T-cell (primary cell): ENCODE data around the gene IKBKG. TPM values are rescaled to one million over a fixed set of nuclear protein-coding genes. Genes with fewer than 3 reads are reported as not detected.
"Not testable (repeated sequence)": the region's sequence is repeated elsewhere in the genome, so short reads cannot be mapped to it uniquely, and the experiment has no call there.

Source experiments
- ATAC-seq, 4 experiments: fragments of 200-7000 bp in 3 of 4; fragments of 150-1000 bp in 1 of 4; cut with Tn5 transposase; replicated peaks in 1 of 4; 1 replicate in 3 of 4; 2 replicates in 1 of 4; pipeline ENCODE4 v1.10.0; 2021; ENCODE audit warnings: moderate library complexity in 3 of 4, mild to moderate bottlenecking in 2 of 4, moderate number of reproducible peaks in 1 of 4
- CTCF ChIA-PET, 2 donors: fragments of 300-600 bp; sonication (Branson Sonifier 250); formaldehyde crosslinking; loops; one replicate each; lab custom pipeline; 2022; ENCODE audit warnings: antibody characterized with exemption in 2 of 2; lab: Charles Lee
- POLR2A ChIA-PET, 2 donors: fragments of 300-600 bp; sonication (Branson Sonifier 250); formaldehyde crosslinking; loops; one replicate each; lab custom pipeline; 2022; ENCODE audit warnings: antibody characterized with exemption in 2 of 2; lab: Charles Lee
- DNase-seq, 35 experiments: peaks; one replicate each; pipeline versions ENCODE4 v3.0.0 to v3.0.0-alpha.2; 2013 to 2023
- H3K27ac ChIP-seq: one replicate; pipeline ENCODE4 v1.5.1; 2013; ENCODE audit warnings: low read length
- H3K27me3 ChIP-seq, 2 experiments: replicated peaks in 1 of 2; 1 replicate in 1 of 2; 2 replicates in 1 of 2; pipeline versions ENCODE4 v1.6.1 to v1.7.0; 2013; ENCODE audit warnings: low read length in 1 of 2, mixed read lengths in 1 of 2; ENCODE audit not compliant: control insufficient read depth in 2 of 2, insufficient read depth in 2 of 2; ENCODE audit errors: extremely low read depth in 1 of 2
- H3K36me3 ChIP-seq, 2 donors: 1 replicate in 1 of 2; 2 replicates in 1 of 2; pipeline versions ENCODE4 v1.6.1 to v1.7.0; 2013; ENCODE audit warnings: low read length in 1 of 2; ENCODE audit not compliant: control insufficient read depth in 2 of 2, insufficient read depth in 1 of 2; ENCODE audit errors: extremely low read depth in 1 of 2
- H3K4me1 ChIP-seq, 2 experiments: 1 replicate in 1 of 2; 2 replicates in 1 of 2; pipeline versions ENCODE4 v1.6.1 to v1.7.0; 2013; ENCODE audit warnings: low read length in 2 of 2, mixed read lengths in 1 of 2; ENCODE audit not compliant: insufficient read depth in 2 of 2, control insufficient read depth in 1 of 2; ENCODE audit errors: extremely low read depth in 1 of 2
- H3K4me3 ChIP-seq, 2 donors: 1 replicate in 1 of 2; 2 replicates in 1 of 2; pipeline versions ENCODE4 v1.5.1 to v1.7.0; 2013; ENCODE audit warnings: mild to moderate bottlenecking in 2 of 2, low read length in 1 of 2, moderate library complexity in 1 of 2; ENCODE audit not compliant: control insufficient read depth in 1 of 2; ENCODE audit errors: extremely low read depth in 1 of 2
- H3K9me3 ChIP-seq: 2 replicates; pipeline ENCODE4 v1.7.0; 2013
- H3K27ac Mint-ChIP-seq, 2 donors: one replicate each; pipeline ENCODE4 v1.8.0; 2020 to 2021; ENCODE audit warnings: mild to moderate bottlenecking in 2 of 2, mixed read lengths in 2 of 2
- H3K27me3 Mint-ChIP-seq, 2 donors: one replicate each; pipeline ENCODE4 v1.8.0; 2021 to 2022; ENCODE audit warnings: mixed read lengths in 2 of 2
- H3K36me3 Mint-ChIP-seq: one replicate; pipeline ENCODE4 v1.8.0; 2021; ENCODE audit warnings: mixed read lengths
- H3K4me1 Mint-ChIP-seq, 3 donors: one replicate each; pipeline ENCODE4 v1.8.0; 2020 to 2022; ENCODE audit warnings: mixed read lengths in 3 of 3, mild to moderate bottlenecking in 1 of 3
- H3K4me3 Mint-ChIP-seq, 3 donors: one replicate each; pipeline ENCODE4 v1.8.0; 2020 to 2022; ENCODE audit warnings: mild to moderate bottlenecking in 3 of 3, mixed read lengths in 3 of 3, moderate library complexity in 3 of 3
- H3K9me3 Mint-ChIP-seq, 3 donors: one replicate each; pipeline ENCODE4 v1.8.0; 2020 to 2022; ENCODE audit warnings: mixed read lengths in 3 of 3
- WGBS: methylation state at CpG from one replicate; pipeline ENCODE4 v1.1.5; 2013; ENCODE audit warnings: missing lambda C conversion rate; ENCODE audit not compliant: insufficient coverage; 5-methylcytosine and 5-hydroxymethylcytosine counted together
- total RNA-seq, 35 experiments: library from RNA in 6 of 35; stranded (reverse) in 6 of 35; fragments of 120-200 nt in 1 of 35; gene quantifications; one replicate each; pipeline versions ENCODE4 v1.2.1 to v1.2.4 and lab custom pipeline; 2013 to 2026

The IKBKG gene
- total RNA-seq, 5 donors from 2014 or later (not counting 1 experiment from before 2014, with no cell fraction given), result 32.4 to 59.1 (median 54.0) TPM

DNA sequence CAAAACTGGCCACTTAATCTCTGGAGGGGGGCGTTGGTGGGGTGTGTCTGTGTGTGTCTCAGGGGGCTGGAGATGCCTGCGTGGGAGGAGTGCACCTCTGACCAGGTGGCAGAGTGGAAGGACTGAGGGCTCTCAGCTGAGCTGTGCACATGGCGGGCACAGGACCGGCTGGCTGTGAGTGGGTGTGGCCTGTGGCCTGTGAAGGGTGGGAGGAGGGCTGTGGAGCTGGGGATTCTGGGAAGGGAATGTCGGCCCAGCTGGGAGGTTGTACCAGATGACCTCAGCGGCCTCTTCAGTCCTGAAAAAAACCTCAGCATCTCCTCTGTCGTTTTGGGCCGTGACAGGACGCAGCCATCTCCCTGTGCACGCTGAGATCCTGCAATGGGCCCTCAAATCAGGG, 14.9 kb downstream of the IKBKG start:
- ATAC-seq, H3K36me3 Mint-ChIP-seq, H3K9me3 Mint-ChIP-seq, H3K27ac ChIP-seq, CTCF ChIA-PET, POLR2A ChIA-PET, H3K27me3 Mint-ChIP-seq, H3K27ac Mint-ChIP-seq, H3K36me3 ChIP-seq, H3K9me3 ChIP-seq, H3K4me1 ChIP-seq, DNase-seq, H3K4me3 Mint-ChIP-seq, H3K4me3 ChIP-seq, H3K4me1 Mint-ChIP-seq, H3K27me3 ChIP-seq: not testable (repeated sequence)
- WGBS, result no CpG with 5 or more reads among the region's 10 CpGs

DNA sequence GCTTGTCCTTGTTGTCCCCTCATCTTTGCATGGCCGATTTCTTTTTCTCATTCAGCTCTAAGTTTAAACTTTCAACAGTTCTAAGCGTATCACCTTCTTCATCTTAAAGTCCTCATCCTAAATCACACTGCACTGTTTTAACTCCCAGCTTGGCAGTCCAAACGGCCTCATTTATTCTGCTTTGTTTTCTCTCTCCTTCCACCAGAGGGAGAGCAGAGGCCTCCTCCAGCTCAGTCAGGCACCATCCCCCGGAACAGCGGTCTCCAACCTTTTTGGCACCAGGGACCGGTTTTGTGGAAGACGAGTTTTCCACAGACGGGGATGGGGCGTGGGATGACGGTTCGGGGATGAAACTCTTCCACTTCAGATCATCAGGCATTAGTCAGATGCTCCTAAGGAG, 22.9 kb downstream of the IKBKG start:
- POLR2A ChIA-PET, H3K27ac Mint-ChIP-seq, H3K27me3 ChIP-seq, H3K4me1 ChIP-seq, H3K36me3 ChIP-seq, H3K9me3 ChIP-seq, H3K27ac ChIP-seq, ATAC-seq, H3K36me3 Mint-ChIP-seq, H3K9me3 Mint-ChIP-seq, H3K4me1 Mint-ChIP-seq, H3K4me3 Mint-ChIP-seq, H3K4me3 ChIP-seq, CTCF ChIA-PET, H3K27me3 Mint-ChIP-seq, DNase-seq: not testable (repeated sequence)
- WGBS, result no CpG with 5 or more reads among the region's 11 CpGs

DNA sequence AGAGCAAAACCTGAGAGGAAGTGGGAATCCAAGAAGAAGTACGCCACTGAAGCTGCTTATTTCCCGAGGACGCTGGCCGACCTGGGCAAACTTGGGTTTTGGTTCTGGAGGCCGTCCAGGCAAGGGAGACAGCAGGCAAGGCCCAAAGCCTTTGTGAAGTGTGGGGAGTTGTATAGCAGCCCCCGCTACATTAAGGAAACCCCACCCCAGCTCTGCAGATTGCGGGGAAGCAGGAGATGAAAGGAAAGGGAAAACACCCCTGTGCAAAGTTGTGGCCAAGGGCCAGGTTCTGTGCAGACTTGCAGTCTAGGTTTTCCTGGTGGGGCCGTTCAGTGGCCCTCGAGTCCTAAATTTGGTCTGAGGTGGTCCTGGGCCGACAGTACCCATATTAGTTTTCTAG, 25.6 kb downstream of the IKBKG start:
- H3K27me3 Mint-ChIP-seq, H3K27ac Mint-ChIP-seq, H3K4me3 ChIP-seq, H3K27me3 ChIP-seq, H3K36me3 ChIP-seq, DNase-seq, POLR2A ChIA-PET, H3K4me1 ChIP-seq, H3K4me3 Mint-ChIP-seq, H3K9me3 Mint-ChIP-seq, H3K9me3 ChIP-seq, H3K4me1 Mint-ChIP-seq, H3K27ac ChIP-seq, H3K36me3 Mint-ChIP-seq, CTCF ChIA-PET: not testable (repeated sequence)
- WGBS, result no CpG with 5 or more reads among the region's 10 CpGs
- peak in 2 of 4 experiments; percentile 36 to 65 for ATAC-seq

DNA sequence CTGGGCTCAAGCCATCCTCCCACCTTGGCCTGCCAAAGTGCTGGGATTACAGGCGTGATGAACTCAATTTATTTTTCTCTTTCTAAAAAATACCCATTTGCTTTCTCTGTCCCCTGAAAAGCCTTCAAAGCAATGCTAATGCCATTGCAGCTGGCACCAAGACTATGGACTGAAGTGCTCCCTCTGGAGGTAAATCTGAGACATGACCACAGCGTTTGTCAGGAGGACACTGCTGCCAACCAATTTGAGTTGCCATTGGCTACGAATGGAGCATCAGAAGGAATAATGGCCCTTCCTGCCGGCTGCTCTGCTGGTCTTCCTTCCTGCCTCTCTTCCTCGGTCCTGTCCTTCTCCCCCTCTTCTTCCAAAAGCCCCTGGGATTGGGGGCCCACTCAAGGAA, 27.7 kb downstream of the IKBKG start:
- no CpG with 5 or more reads among the region's 5 CpGs for WGBS

DNA sequence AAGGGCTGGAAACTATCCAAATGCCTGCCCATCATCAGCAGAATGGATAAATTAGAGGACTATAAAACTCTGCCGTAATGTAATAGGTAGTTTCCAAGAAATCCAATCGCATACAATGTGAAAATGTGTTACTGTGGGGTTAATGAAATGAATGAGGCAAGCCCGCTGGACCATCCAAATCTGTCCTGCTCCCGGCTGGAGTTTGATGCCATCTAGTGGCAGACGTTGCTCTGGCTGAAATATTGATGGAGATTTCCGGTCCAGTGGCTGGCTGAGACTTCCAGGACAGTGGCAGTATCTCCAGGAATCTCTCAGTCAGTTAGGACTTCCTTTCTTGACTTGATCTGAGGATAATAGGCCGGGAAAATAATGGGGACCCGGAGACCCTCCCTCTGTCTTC, 35.6 kb downstream of the IKBKG start:
- H3K4me3 Mint-ChIP-seq, DNase-seq, H3K4me3 ChIP-seq, H3K27ac Mint-ChIP-seq, ATAC-seq, POLR2A ChIA-PET, H3K4me1 ChIP-seq, H3K9me3 Mint-ChIP-seq, H3K27me3 ChIP-seq, H3K9me3 ChIP-seq, H3K36me3 ChIP-seq, CTCF ChIA-PET, H3K4me1 Mint-ChIP-seq, H3K36me3 Mint-ChIP-seq, H3K27ac ChIP-seq, H3K27me3 Mint-ChIP-seq: not testable (repeated sequence)
- WGBS, result no CpG with 5 or more reads among the region's 8 CpGs

More for the DNA sequence above, 27.7 kb downstream of the IKBKG start:
- CTCF ChIA-PET, H3K36me3 ChIP-seq, H3K4me3 Mint-ChIP-seq, H3K27ac Mint-ChIP-seq, H3K27me3 Mint-ChIP-seq, H3K4me3 ChIP-seq, H3K4me1 ChIP-seq, H3K9me3 Mint-ChIP-seq, DNase-seq, H3K27ac ChIP-seq, H3K36me3 Mint-ChIP-seq, H3K27me3 ChIP-seq, POLR2A ChIA-PET, H3K9me3 ChIP-seq, H3K4me1 Mint-ChIP-seq: not testable (repeated sequence)
- ATAC-seq, result peak in 3 of 4 experiments; percentile 54 to 71 (median 58)

DNA sequence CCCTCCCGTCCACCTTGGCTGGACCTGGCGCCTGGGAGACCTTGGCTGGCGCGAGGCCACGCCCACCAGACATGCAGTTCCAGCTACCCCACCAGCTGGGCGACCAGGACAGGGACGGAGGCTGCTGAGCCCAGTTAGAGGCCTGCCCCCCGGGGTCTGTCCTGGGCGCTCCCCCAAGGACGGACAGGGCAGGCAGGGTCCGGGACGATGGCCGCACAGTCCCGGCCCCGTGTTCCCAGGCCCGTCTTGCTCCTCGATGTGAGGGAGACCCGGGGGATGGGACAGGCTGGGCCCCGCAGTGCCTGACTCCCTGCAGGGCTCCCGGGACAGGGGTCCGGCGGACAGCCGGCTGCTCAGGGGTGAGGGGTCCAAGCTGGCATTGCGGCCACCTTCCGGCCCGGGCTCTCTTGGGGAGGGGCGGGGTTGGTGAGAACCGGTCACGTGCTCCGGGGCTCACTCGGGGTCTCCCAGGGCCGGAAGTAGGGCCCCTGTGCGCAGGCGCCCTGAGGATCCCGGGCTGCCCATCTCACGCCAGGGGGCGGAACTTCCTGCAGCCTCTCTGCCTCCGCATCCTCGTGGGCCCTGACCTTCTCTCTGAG, 37.3 kb downstream of the IKBKG start, which contains the start of gene CTAG1A:
TSS of gene CTAG1A (plus strand) at position 549 of the 599 bp plus-strand sequence. CDS start 74 bp downstream, outside the sequence.
- CTCF ChIA-PET, H3K4me3 ChIP-seq, H3K36me3 ChIP-seq, H3K27me3 Mint-ChIP-seq, H3K9me3 Mint-ChIP-seq, H3K4me1 Mint-ChIP-seq, POLR2A ChIA-PET, H3K27me3 ChIP-seq, DNase-seq, H3K4me3 Mint-ChIP-seq, H3K4me1 ChIP-seq, ATAC-seq, H3K36me3 Mint-ChIP-seq, H3K27ac ChIP-seq, H3K27ac Mint-ChIP-seq, H3K9me3 ChIP-seq: not testable (repeated sequence)
- WGBS, result no CpG with 5 or more reads among the region's 39 CpGs

DNA sequence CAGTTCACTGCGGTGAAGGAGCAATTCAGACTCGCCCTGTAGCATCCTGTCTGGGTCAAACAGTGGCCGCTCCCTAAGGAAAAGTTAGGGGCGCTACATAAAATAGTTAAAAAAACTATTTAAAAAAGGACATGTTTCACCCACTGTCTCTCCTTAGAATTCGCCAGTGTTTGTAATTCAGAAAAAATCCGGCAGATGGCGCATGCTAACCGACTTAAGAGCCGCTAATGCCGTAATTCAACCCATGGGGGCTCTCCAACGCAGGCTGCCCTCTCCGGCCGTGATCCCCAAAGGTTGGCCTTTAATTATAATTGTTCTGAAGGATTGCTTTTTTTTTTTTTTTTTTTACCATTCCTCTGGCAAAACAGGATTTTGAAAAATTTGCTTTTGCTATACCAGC, 43.0 kb downstream of the IKBKG start:
- H3K36me3 Mint-ChIP-seq, H3K4me3 ChIP-seq, H3K4me1 ChIP-seq, DNase-seq, H3K27ac ChIP-seq, H3K9me3 ChIP-seq, CTCF ChIA-PET, H3K27me3 ChIP-seq, H3K4me1 Mint-ChIP-seq, POLR2A ChIA-PET, H3K36me3 ChIP-seq, H3K9me3 Mint-ChIP-seq, H3K4me3 Mint-ChIP-seq, H3K27ac Mint-ChIP-seq, ATAC-seq: not testable (repeated sequence)
- H3K27me3 Mint-ChIP-seq, result peaks cover 1 to 15% of the 10 kb centered on the region in 2 donors
- no CpG with 5 or more reads among the region's 13 CpGs for WGBS
